AG09309 (cell line): ENCODE measurements around the gene TRIP4.
"Not testable (repeated sequence)": the region's sequence is repeated elsewhere in the genome, so short reads cannot be mapped to it uniquely, and the experiment has no call there.

ENCODE experiments used
- DNase-seq: peaks from one replicate; pipeline ENCODE4 v3.0.0-alpha.2; 2010; ENCODE audit warnings: low read depth
- H3K4me3 ChIP-seq: 2 replicates; pipeline ENCODE4 v1.5.1; 2011; ENCODE audit warnings: mild to moderate bottlenecking, low read depth, low read length, moderate library complexity; ENCODE audit not compliant: control insufficient read depth
- TF ChIP-seq, protein P1 (sequence below): IDR thresholded peaks from 2 replicates; pipeline ENCODE4 v1.5.1; 2011; ENCODE audit warnings: mild to moderate bottlenecking, low read depth, low read length, inconsistent platforms; ENCODE audit not compliant: insufficient read depth, control insufficient read depth; ENCODE audit errors: missing control alignments

The TRIP4 gene

DNA sequence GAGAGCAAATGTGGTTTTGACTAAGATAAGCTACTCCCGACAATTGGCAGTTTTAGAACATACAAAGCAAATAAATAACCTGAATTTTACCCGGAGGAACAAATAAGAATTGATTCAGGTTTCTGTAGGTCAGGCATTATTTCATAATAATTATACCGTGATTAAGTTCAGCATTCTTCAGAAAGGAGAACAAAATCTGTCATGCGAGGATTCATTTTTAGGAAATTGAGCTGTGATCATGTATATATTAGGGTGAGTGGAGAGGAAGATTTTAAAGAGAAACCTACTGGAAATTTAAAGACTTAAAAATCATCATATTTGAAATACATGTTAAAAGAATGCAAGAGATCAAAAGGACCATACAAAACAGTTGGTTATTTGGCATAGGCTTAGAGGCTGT lies 93.3 kb downstream of the TRIP4 start:
- no peak overlapping the region for H3K4me3 ChIP-seq
- TF ChIP-seq, protein P1, sequence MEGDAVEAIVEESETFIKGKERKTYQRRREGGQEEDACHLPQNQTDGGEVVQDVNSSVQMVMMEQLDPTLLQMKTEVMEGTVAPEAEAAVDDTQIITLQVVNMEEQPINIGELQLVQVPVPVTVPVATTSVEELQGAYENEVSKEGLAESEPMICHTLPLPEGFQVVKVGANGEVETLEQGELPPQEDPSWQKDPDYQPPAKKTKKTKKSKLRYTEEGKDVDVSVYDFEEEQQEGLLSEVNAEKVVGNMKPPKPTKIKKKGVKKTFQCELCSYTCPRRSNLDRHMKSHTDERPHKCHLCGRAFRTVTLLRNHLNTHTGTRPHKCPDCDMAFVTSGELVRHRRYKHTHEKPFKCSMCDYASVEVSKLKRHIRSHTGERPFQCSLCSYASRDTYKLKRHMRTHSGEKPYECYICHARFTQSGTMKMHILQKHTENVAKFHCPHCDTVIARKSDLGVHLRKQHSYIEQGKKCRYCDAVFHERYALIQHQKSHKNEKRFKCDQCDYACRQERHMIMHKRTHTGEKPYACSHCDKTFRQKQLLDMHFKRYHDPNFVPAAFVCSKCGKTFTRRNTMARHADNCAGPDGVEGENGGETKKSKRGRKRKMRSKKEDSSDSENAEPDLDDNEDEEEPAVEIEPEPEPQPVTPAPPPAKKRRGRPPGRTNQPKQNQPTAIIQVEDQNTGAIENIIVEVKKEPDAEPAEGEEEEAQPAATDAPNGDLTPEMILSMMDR: no peak
- DNase-seq: no peak

GRCh38 chr15:64483749-64484148 lies 96.1 kb downstream of the TRIP4 start:
- H3K4me3 ChIP-seq: no peak overlapping the region
- TF ChIP-seq, protein P1: no peak
- DNase-seq: no peak

- TF ChIP-seq, protein P1: no peak
- H3K4me3 ChIP-seq: no peak overlapping the region
- no peak for DNase-seq
These were observed 98.2 kb downstream of the TRIP4 start for GRCh38 chr15:64485796-64486195.

DNA sequence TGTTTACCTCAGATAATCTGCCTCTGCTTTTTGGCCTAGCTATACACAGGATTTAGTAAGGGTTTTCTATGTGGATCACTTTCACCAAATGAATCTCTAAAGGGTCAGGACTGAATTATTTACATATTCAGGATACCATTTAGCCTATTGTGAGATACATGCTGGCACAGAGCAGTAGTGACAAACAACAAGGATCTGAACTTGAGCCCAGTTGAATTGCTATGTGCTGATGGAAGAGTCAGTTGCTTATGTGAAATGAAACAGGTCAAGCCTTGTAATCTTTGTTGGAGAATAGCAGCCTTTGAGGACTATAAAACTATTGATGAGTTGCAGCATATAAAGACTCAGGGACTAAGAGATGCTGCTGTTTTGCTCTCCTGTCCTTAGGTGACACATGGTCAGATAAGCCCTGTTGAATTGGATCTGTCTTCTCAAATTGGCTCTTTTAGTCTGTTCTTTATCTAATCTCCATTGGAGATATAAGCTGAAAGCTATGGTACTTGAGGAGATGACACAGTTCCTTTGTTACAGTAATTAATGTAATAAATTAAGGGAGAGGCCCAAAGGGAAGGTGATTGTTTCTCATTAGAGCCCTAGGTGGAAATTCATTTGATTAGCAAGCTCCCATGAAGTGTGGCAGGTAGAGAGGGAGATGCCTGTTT lies 103.1 kb downstream of the TRIP4 start:
- H3K4me3 ChIP-seq: no peak overlapping the region
- TF ChIP-seq, protein P1: no peak
- no peak for DNase-seq

- DNase-seq: no peak
- TF ChIP-seq, protein P1: no peak
- H3K4me3 ChIP-seq: no peak overlapping the region
These were observed 106.0 kb downstream of the TRIP4 start for GRCh38 chr15:64493641-64494040.

GRCh38 chr15:64495968-64496367 lies 108.3 kb downstream of the TRIP4 start:
- not testable (repeated sequence) for H3K4me3 ChIP-seq, DNase-seq

- no peak overlapping the region for H3K4me3 ChIP-seq
- no peak for DNase-seq
- TF ChIP-seq, protein P1: no peak
These were observed 113.2 kb downstream of the TRIP4 start for GRCh38 chr15:64500695-64501395.
